Uterus (tissue), 4 donors: ENCODE data around the gene PSMD12. TPM values are rescaled to one million over a fixed set of nuclear protein-coding genes. Genes with fewer than 3 reads are reported as not detected.
"Not testable (repeated sequence)": the region's sequence is repeated elsewhere in the genome, so short reads cannot be mapped to it uniquely, and the experiment has no call there.

ENCODE experiments used
- DNase-seq, 2 donors: peaks; one replicate each; pipeline ENCODE4 v3.0.0-alpha.2; 2019 to 2020
- H3K27ac ChIP-seq, 2 donors: fragments of 200-600 bp; sonication (generic); 1 replicate in 1 of 2; 2 replicates in 1 of 2; pipeline ENCODE4 v1.5.1; 2016 to 2018
- H3K27me3 ChIP-seq, 2 donors: fragments of 200-600 bp; sonication (generic); one replicate each; pipeline ENCODE4 v1.5.1; 2018 to 2019; ENCODE audit warnings: control low read depth in 1 of 2
- H3K36me3 ChIP-seq, 2 donors: fragments of 200-600 bp; sonication (generic); one replicate each; pipeline ENCODE4 v1.5.1; 2019; ENCODE audit warnings: control low read depth in 1 of 2
- H3K4me1 ChIP-seq, 2 donors: fragments of 200-600 bp; sonication (generic); one replicate each; pipeline ENCODE4 v1.5.1; 2018 to 2019; ENCODE audit warnings: control low read depth in 1 of 2
- H3K4me3 ChIP-seq, 2 donors: fragments of 200-600 bp; sonication (generic); 1 replicate in 1 of 2; 2 replicates in 1 of 2; pipeline ENCODE4 v1.5.1; 2018 to 2019; ENCODE audit warnings: mild to moderate bottlenecking in 1 of 2
- H3K9me3 ChIP-seq, 2 donors: fragments of 200-600 bp; sonication (generic); one replicate each; pipeline ENCODE4 v1.5.1; 2019; ENCODE audit warnings: control low read depth in 1 of 2
- POLR2A ChIP-seq, 2 donors: fragments of 450-650 bp; IDR thresholded peaks; one replicate each; pipeline ENCODE4 v1.6.1; 2016; ENCODE audit warnings: antibody characterized with exemption in 2 of 2, mild to moderate bottlenecking in 1 of 2, moderate library complexity in 1 of 2
- intact Hi-C: fragments of 100-400 bp; cut with DNase I; formaldehyde crosslinking; loops from one replicate; pipeline ENCODE4 v1.15.1; 2023; ENCODE audit warnings: low total_unique reads
- total RNA-seq, 4 donors: library from RNA; depleted of rRNA in 3 of 4; stranded (reverse); fragments of >200 nt in 3 of 4; gene quantifications; one replicate each; pipeline versions ENCODE4 v1.1.0 to v1.2.4, GENCODE V29; 2014 to 2023
- TF ChIP-seq, protein P1 (sequence below), 4 experiments: fragments of 200-600 bp in 2 of 4; fragments of 450-650 bp in 2 of 4; sonication (generic) in 2 of 4; IDR thresholded peaks; one replicate each; pipeline ENCODE4 v1.5.1; 2016 to 2019; ENCODE audit warnings: antibody characterized with exemption in 4 of 4, mild to moderate bottlenecking in 2 of 4, moderate library complexity in 1 of 4
- donor health status: DM: yes; HTN: yes; CAD: no.

PSMD12 gene
- total RNA-seq, 4 donors from 2014 or later = 10.5 to 55.6 (median 24.9) TPM

DNA sequence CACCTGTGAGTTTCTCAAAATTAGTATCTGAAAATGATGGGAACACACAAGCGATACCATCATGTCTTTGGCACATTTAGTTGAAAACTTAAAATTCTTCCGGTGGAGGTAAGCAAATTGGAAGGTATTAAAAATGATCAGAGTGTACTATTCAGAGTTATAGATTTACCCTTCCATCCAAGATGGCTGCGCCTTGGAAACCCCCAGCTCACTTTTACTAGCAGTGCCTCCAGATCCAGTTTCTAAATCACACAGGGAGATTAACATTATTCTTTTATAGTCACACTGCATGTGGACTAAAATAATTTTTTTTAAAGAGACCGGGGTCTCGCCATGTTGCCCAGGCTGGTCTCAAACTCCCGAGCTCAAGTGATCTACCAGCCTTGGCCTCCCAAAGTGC lies 25.7 kb upstream of the PSMD12 start:
- no peaks in the 10 kb centered on the region for H3K9me3 ChIP-seq
- TF ChIP-seq POLR2A (IDR thresholded peaks at IDR 0.05) = no peak
- TF ChIP-seq, protein P1, sequence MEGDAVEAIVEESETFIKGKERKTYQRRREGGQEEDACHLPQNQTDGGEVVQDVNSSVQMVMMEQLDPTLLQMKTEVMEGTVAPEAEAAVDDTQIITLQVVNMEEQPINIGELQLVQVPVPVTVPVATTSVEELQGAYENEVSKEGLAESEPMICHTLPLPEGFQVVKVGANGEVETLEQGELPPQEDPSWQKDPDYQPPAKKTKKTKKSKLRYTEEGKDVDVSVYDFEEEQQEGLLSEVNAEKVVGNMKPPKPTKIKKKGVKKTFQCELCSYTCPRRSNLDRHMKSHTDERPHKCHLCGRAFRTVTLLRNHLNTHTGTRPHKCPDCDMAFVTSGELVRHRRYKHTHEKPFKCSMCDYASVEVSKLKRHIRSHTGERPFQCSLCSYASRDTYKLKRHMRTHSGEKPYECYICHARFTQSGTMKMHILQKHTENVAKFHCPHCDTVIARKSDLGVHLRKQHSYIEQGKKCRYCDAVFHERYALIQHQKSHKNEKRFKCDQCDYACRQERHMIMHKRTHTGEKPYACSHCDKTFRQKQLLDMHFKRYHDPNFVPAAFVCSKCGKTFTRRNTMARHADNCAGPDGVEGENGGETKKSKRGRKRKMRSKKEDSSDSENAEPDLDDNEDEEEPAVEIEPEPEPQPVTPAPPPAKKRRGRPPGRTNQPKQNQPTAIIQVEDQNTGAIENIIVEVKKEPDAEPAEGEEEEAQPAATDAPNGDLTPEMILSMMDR (IDR thresholded peaks at IDR 0.05) = no peak
- no peak overlapping the region for H3K27ac ChIP-seq
- no peak for DNase-seq
- intact Hi-C loops = no loop called here
- no peaks in the 10 kb centered on the region for H3K4me1 ChIP-seq
- no peaks in the 10 kb centered on the region for H3K27me3 ChIP-seq
- H3K4me3 ChIP-seq = no peak overlapping the region
- no peaks in the 10 kb centered on the region for H3K36me3 ChIP-seq

DNA sequence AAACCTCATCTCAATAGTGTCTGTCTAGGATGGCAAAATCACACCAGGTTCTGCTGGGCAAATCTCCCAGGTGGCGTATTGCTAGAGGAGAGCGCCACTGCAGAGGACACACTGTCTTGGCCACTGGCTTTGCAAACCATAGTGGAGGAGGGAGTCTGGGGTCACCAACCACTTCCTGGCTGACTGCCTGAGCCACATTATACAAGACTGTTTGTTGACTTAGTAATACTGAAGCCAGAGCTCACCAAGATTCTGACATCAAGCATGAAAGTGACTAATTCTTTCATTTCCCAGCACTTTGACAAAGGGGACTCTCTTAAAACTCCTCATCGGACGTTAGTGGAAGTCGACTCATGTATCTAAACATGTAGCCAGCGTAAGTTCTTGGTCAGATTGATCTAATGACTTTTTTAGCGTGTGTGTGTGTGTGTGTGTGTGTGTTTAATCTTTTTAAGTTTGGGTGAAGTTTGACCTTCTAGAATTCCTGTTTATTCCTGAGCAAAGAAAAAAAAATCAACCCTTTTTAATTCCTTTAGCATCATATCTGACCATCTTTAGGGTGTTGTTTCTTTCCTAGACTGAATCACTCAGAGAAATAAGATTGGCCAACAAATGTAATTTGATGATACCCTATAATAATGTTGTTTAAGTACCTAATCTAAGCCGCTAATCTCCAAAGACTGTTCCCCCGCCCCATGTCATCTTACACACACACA lies 24.4 kb upstream of the PSMD12 start:
- intact Hi-C loops = no loop called here
- H3K27ac ChIP-seq = peak overlapping the region in 1 of 2 donors; percentile 52
- no peak overlapping the region for H3K4me3 ChIP-seq
- TF ChIP-seq, protein P1 (IDR thresholded peaks at IDR 0.05) = no peak
- no peak for TF ChIP-seq POLR2A (IDR thresholded peaks at IDR 0.05)
- no peaks in the 10 kb centered on the region for H3K27me3 ChIP-seq
- H3K4me1 ChIP-seq = no peaks in the 10 kb centered on the region
- DNase-seq = peak in 1 of 2 donors; percentile 37
- no peaks in the 10 kb centered on the region for H3K9me3 ChIP-seq
- H3K36me3 ChIP-seq = no peaks in the 10 kb centered on the region

DNA sequence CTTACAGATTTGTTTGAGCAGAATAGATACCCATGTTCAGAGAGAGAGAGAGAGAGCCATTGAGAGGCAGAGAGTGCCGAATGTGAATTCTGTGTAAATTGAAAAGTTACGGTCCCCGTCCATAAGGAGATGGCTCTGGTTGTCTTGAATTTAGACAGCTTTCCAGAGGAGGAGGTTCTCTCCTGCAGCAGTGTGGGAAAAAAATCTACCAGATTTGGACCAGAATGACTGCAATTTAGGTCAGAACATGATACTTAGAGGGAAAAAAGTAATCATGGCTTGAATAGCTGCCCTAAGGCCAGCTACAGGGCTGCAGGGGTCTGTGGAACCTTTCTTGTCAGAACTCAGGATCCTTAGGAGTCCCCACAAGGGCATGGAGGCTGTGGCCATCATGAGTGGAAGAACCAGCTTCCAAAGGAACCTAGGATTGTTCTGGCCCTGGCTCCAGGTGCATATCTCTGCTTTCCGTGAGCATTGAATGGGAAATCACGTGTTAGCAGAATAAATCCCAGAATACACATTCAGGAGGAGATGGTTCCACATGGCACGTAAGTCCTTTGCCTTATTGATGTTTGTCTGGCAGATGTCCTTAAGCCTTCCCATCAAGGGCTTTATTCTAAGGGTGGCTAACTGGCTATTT lies 23.7 kb upstream of the PSMD12 start:
- H3K27ac ChIP-seq = peak overlapping the region in 1 of 2 donors; percentile 9
- H3K4me3 ChIP-seq = no peak overlapping the region
- TF ChIP-seq POLR2A (IDR thresholded peaks at IDR 0.05) = no peak
- TF ChIP-seq, protein P1 (IDR thresholded peaks at IDR 0.05) = no peak
- H3K9me3 ChIP-seq = no peaks in the 10 kb centered on the region
- no peaks in the 10 kb centered on the region for H3K27me3 ChIP-seq
- intact Hi-C loops = no loop called here
- DNase-seq = no peak
- no peaks in the 10 kb centered on the region for H3K4me1 ChIP-seq
- no peaks in the 10 kb centered on the region for H3K36me3 ChIP-seq

DNA sequence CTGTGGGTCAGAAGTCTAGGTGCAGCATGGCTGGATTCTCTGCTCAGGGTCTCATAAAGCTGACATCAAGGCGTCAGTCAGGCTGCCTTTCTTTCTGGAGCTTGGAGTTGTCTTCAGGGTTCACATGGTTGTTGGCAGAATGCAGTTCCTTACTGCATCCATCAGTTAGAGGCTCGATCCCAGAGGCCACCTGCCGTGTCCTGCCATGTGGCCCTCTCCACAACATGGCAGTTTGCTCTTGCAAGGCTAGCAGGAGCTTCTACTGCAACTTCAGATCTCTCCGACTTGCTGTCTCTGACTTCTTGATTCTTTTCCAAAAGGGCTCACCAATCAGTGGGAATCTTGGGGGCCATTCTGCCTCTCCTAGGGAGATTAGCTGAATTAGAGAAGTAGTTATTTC lies 22.6 kb upstream of the PSMD12 start:
- no peak overlapping the region for H3K4me3 ChIP-seq
- intact Hi-C loops = no loop called here
- H3K27me3 ChIP-seq = no peaks in the 10 kb centered on the region
- no peak overlapping the region for H3K27ac ChIP-seq
- DNase-seq = no peak
- TF ChIP-seq POLR2A (IDR thresholded peaks at IDR 0.05) = no peak
- no peaks in the 10 kb centered on the region for H3K9me3 ChIP-seq
- no peaks in the 10 kb centered on the region for H3K4me1 ChIP-seq
- H3K36me3 ChIP-seq = no peaks in the 10 kb centered on the region

DNA sequence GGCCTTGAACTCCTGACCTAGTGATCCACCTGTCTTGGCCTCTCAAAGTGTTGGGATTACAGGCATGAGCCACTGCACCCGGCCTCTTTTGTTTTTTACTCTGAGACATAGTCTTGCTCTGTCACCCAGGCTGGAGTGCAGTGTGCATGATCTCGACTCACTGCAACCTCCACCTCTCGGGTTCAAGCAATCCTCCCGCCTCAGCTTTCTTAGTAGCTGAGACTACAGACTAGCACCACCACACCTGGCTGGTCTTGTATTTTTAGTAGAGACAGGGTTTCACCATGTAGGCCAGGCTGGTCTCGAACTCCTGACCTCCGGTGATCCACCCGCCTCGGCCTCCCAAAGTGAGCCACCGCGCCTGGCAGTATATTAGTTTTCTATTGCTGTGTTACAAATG lies 22.2 kb upstream of the PSMD12 start:
- H3K27ac ChIP-seq, H3K27me3 ChIP-seq, H3K9me3 ChIP-seq, H3K4me1 ChIP-seq, DNase-seq, intact Hi-C loops, H3K36me3 ChIP-seq, H3K4me3 ChIP-seq: not testable (repeated sequence)

DNA sequence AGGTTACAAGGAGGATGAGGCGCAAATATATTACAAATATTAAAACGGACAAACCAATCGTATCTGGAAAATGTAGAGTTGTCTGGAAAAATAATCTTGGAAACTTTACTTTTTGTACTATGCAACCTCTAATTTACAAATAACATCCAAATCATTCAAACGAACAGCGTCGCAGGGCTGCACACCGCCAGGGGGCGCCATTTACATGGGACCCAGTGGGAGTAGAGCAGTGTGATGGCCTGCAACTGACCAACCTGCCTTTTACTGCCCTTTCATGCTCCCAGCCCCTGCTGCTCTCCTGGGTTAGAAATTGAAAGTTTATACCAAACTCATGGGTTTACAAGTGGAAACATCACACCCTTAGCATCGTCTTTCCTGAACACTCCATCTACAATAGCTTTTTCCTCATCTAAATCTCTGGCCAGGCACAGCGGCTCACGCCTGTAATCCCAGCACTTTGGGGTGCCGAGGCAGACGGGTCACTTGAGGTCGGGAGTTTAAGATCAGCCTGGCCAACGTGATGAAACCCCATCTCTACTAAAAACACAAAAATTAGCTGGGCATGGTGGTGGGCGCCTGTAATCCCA lies 20.7 kb upstream of the PSMD12 start:
- H3K4me1 ChIP-seq = no peaks in the 10 kb centered on the region
- no peak overlapping the region for H3K4me3 ChIP-seq
- H3K27me3 ChIP-seq = no peaks in the 10 kb centered on the region
- no peak for DNase-seq
- no peak overlapping the region for H3K27ac ChIP-seq
- TF ChIP-seq POLR2A (IDR thresholded peaks at IDR 0.05) = no peak
- TF ChIP-seq, protein P1 (IDR thresholded peaks at IDR 0.05) = peak; percentile 23 to 35 (median 32)
- intact Hi-C loops = no loop called here
- H3K9me3 ChIP-seq = no peaks in the 10 kb centered on the region
- H3K36me3 ChIP-seq = no peaks in the 10 kb centered on the region
